HG03175 (cell line): Measurements from ENCODE around the gene MTAP.

Source experiments
- ATAC-seq: cut with Tn5 transposase; IDR thresholded peaks from one replicate; pipeline ENCODE4 v1.9.1; 2021; ENCODE audit warnings: mild to moderate bottlenecking, moderate library complexity; ENCODE audit not compliant: unreplicated experiment

Gene MTAP

GRCh38 chr9:21802418-21803000 is at the start of gene MTAP:
Gene MTAP (plus strand): TSS chr9:21802636. CDS start chr9:21802749, 113 bp downstream.
- ATAC-seq: peak; percentile 84

- ATAC-seq: no peak
Observed at GRCh38 chr9:21753523-21753922, 48.9 kb upstream of the MTAP start.

- no peak for ATAC-seq
Observed at GRCh38 chr9:21754741-21755140, 47.7 kb upstream of the MTAP start.

GRCh38 chr9:21758540-21758939 is 43.9 kb upstream of the MTAP start:
- ATAC-seq: no peak

GRCh38 chr9:21761309-21761901 is 41.0 kb upstream of the MTAP start:
- peak; percentile 87 for ATAC-seq

- no peak for ATAC-seq
Observed at GRCh38 chr9:21762064-21762463, 40.4 kb upstream of the MTAP start.

GRCh38 chr9:21764846-21765245 is 37.6 kb upstream of the MTAP start:
- ATAC-seq: no peak

- no peak for ATAC-seq
Observed at GRCh38 chr9:21766096-21766495, 36.3 kb upstream of the MTAP start.

- no peak for ATAC-seq
Observed at GRCh38 chr9:21770871-21771560, 31.4 kb upstream of the MTAP start.

- ATAC-seq: no peak
Observed at GRCh38 chr9:21777701-21778100, 24.7 kb upstream of the MTAP start.

GRCh38 chr9:21778304-21778703 is 24.1 kb upstream of the MTAP start:
- ATAC-seq: no peak

- ATAC-seq: no peak
Observed at GRCh38 chr9:21779397-21779796, 23.0 kb upstream of the MTAP start.

- no peak for ATAC-seq
Observed at GRCh38 chr9:21781656-21782055, 20.8 kb upstream of the MTAP start.

- ATAC-seq: peak; percentile 64
Observed at GRCh38 chr9:21782205-21782604, 20.2 kb upstream of the MTAP start.

- ATAC-seq: no peak
Observed at GRCh38 chr9:21788752-21789151, 13.7 kb upstream of the MTAP start.

GRCh38 chr9:21789541-21790037 is 12.8 kb upstream of the MTAP start:
- ATAC-seq: peak; percentile 99

- ATAC-seq: no peak
Observed at GRCh38 chr9:21795483-21795882, 7.0 kb upstream of the MTAP start.

GRCh38 chr9:21796768-21797167 is 5.7 kb upstream of the MTAP start:
- ATAC-seq: no peak

GRCh38 chr9:21800931-21801682 is 1.3 kb upstream of the MTAP start:
- no peak for ATAC-seq

- ATAC-seq: peak; percentile 18
Observed at GRCh38 chr9:21801683-21802417, 586 bp upstream of the MTAP start.

GRCh38 chr9:21803649-21804048 is 1.2 kb downstream of the MTAP start:
- ATAC-seq: no peak
